ENCODE measurements around the gene PREX1. TPM values are rescaled to one million over a fixed set of nuclear protein-coding genes. Genes with fewer than 3 reads are reported as not detected.

Gene PREX1
- total RNA-seq, 1 donor from 2014 or later: 33.9 TPM

- intact Hi-C loops (cut with DNase I): no loop called here
- DNase-seq (ENCODE audit: low spot score) (no peak), ATAC-seq (no peak)
Measured at GRCh38 chr20:48732081-48732829, 95.5 kb downstream of the PREX1 start.

DNA sequence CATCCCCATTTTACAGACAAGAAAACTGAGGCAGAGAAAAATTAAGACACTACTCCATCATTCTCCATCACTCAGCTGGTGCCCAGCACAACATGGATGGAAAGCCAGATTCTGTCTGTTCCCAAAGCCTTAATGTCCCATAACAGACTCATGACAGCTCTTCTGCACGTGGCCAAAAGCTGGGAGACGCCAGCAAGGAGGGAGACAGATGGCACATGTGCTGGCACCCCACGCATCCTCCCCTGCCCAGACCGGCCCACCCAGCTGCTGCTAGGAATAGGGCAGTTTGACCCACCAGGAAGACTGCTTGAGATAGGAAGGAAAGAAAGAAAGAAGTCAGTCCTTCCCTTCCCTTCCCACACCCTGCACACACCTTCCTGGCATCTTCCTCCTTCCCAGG lies 96.3 kb downstream of the PREX1 start:
- ATAC-seq (no peak), DNase-seq (ENCODE audit: low spot score) (no peak)
- intact Hi-C loops (cut with DNase I): no loop called here

- no peak for ATAC-seq
- intact Hi-C loops (cut with DNase I): no loop called here
- no peak for DNase-seq (ENCODE audit: low spot score)
Measured at GRCh38 chr20:48730977-48731376, 96.8 kb downstream of the PREX1 start.

DNA sequence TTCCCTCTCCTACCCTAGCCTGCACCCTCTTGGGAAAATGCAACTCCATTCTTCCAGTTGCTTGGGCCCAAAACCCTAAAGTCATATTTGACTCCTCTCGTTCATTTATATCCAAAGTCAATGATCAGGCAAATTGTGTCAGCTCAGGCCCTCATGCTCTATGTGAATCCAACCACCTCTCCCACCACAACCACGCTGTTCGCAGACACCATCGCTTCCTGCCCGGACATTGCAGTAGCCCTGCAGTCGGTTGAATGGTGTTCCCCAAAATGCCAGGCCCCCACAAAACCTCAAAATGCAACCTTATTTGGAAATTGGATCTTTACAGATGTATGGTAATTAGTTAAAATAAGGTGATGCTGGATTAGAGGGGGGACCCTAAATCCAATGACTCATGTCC lies 98.3 kb downstream of the PREX1 start:
- ATAC-seq: no peak
- intact Hi-C loops (cut with DNase I): no loop called here
- DNase-seq (ENCODE audit: low spot score): no peak

DNA sequence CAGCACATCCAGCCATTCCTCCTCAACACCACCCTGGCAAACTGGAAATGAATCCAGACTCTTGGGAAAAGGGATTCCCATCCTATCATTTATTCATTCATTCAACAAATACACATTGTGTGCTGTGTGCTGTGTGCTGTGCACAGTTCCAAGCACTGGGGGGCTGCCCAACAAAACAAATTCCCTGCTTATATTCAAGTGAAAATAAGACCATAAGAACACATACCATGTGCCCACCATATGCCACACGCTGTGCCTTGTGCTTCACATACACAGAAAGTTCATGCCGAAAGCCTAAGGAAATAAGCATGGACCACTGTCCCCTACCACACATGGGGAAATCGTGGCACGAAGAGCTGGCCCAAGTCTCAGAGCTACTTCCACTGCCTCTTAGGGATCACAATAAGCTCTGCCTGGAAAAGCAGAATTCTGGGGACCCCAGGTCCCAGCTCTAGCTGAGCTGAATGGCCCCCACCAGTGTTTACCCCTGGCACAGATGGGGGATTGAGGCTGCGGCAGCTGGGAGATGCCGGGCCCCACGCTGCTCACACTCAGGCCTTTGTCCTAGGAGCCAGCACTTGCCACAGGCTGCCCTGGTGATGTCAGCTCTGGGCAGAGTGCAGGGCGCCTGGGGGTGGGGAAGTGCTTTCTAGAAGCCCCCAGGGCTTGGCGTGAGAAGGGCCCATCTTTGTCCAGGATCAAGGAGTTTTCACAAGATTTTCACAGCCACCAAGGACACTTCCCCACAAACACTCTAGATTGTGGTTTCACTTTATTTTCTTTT lies 99.6 kb downstream of the PREX1 start:
- peak; percentile 88 for ATAC-seq
- peak; percentile 80 for DNase-seq (ENCODE audit: low spot score)
- intact Hi-C loops (cut with DNase I): no loop called here

DNA sequence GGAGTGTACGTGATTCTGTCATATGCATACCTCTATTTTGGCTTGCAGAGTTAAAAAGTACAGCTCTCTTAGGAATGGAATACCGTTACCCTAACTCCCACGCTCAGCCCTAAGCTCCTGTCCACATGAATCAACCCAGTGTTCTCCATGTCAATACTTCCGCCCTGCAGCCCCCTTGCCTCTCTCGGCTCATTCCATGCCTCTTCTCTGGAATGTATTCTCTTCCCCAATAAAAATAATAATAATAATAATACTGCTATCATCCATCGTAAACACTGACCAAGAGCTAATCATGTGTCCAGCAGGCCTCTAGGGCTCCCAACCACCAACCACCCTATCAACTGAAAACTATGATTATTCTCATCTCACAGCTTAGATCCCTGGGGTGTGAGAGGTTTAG lies 100.6 kb downstream of the PREX1 start:
- ATAC-seq: no peak
- no peak for DNase-seq (ENCODE audit: low spot score)

DNA sequence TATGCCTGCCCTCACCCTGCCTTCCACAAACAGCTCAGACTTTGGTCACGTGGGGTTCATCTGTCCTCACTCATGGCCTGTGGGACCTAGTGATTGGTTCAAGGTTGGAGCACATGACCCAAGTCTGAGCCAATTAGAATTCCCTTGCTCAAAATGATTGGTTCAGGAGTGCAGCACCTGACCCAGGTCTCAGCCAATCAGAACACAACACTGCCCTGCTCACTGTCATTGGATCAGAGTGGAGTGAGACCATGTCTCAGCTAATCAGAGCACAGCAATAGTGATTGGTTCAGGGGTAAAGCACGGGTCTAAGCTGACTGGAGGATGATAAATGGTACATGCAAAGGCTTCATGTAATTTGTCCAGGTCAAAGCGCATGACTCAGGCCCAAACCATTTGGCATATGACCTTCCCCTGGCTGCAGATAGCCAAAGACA lies 102.2 kb downstream of the PREX1 start:
- DNase-seq (ENCODE audit: low spot score) (no peak), ATAC-seq (no peak)
- intact Hi-C loops (cut with DNase I): no loop called here

More for the DNA sequence above, 100.6 kb downstream of the PREX1 start:
- intact Hi-C loops (cut with DNase I): no loop called here

DNA sequence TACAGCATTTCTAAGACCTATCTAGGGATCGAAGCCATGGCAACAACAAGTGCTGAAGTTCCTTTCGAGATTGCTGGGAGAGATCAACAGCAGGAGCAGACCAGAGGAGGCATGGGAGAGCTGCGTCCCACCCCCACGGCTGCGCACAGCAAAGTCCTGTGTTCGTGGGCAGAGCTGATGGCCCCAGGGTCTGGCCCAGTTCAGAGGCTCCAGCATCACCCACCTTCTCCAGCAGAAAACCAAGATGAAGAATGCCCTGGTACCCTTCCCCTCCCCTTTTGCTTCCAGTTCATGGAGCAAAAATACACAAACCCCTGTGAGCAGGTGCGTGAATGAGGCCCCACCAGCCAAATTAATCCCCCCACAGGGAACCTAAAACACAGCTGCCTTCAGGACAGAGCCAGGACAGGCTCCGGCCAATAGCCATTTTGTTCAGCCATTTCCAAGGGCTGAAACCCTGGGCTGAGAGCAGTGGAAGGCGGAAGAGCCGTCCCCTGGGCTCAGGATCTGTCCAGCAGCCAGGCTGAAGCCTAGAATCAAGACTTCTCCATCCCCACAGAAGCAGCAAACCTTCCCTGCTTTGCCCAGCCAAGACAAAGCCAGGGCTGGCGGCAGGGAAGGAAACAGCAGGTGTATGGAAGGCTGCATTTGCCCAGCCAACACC lies 102.8 kb downstream of the PREX1 start:
- DNase-seq (ENCODE audit: low spot score) (no peak), ATAC-seq (no peak)
- intact Hi-C loops (cut with DNase I): no loop called here

GRCh38 chr20:48724382-48724781 lies 103.4 kb downstream of the PREX1 start:
- DNase-seq (ENCODE audit: low spot score) (no peak), ATAC-seq (no peak)
- intact Hi-C loops (cut with DNase I): no loop called here

DNA sequence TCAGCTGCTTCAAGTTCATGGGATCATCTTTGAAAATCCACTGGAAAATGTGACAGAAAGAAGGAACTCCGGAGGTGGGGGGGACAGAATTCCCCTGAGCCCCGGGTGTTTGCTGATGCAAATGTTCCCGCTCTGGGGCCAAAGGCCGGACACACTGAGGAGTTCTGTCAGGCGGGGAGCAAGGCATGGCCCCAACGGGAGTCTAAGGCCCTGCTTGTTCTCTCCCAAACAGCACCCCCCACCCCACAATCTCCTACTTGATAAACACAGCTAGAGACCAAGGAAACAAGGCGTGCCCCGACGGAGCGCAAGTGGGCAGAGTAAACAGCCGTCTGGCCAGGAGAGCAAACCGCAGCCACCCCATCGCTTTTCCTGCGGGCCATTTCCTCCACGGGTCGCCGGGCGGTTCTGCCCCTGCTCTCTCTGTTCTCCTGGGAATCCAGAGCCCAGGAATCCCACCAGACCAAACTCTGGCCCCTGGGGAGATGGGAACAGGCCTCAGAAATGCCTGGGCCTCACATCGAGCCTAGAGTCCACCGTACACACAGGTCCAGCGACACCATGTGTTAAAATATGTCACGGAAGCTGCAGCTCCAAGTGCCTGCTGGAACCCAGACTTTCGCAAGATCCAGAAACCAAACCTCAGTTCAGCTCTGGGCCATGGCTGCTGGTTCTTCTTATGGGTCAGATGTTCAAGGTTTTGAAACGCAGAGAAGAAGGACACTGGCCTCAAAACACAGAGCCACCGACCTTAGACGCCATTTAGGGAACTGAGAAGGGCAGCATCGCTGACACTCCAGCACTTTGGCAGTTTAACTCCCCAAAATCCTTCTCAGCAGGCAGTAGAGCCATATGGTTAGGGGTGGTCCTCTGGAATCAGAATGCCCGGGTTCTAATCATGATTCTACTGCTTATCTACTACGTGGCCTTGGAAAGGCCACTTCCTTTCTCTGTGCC lies 104.2 kb downstream of the PREX1 start:
- ATAC-seq (peak; percentile 57), DNase-seq (ENCODE audit: low spot score) (no peak)
- intact Hi-C loops (cut with DNase I): no loop called here

- ATAC-seq (peak; percentile 45), DNase-seq (ENCODE audit: low spot score) (no peak)
- intact Hi-C loops (cut with DNase I): no loop called here
Measured at GRCh38 chr20:48722737-48723191, 105.0 kb downstream of the PREX1 start.

DNA sequence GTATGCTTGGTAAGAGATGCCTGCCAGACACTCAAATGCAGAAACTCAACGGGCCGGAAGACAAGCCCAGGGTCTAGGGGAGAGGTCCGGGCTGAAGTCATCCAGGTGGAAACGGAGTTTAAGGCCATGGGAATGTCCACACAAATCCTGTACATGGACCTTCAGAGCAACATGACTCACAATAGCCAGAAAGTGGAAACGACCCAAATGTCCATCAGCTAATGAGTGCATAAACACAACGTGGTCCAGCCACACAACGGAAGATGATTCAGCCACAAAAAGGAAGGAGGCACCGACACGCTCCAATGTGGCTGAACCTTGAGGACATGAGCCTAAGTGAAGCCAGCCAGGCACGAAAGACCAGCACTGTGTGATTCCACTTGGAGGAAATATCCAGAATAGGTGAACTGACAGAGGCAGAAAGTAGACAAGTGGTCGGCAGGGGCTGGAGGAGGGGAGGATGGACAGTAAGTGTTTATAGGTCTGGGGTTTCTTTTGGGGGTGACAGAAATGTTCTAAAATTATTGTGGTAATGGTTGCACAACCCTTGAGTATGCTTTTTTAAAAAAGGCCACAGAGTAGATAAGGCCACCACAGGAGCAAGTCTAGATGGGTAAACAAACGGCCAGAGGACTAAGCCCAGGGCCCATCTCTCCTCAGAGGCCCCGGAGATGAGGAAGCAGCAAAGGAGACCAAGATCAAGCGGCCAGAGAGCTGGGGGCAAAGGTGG lies 105.6 kb downstream of the PREX1 start:
- no peak for DNase-seq (ENCODE audit: low spot score)
- intact Hi-C loops (cut with DNase I): no loop called here

GRCh38 chr20:48721324-48722001 lies 106.3 kb downstream of the PREX1 start:
- no peak for ATAC-seq
- intact Hi-C loops (cut with DNase I): no loop called here
- no peak for DNase-seq (ENCODE audit: low spot score)

More for the DNA sequence above, 105.6 kb downstream of the PREX1 start:
- peak; percentile 34 for ATAC-seq

DNA sequence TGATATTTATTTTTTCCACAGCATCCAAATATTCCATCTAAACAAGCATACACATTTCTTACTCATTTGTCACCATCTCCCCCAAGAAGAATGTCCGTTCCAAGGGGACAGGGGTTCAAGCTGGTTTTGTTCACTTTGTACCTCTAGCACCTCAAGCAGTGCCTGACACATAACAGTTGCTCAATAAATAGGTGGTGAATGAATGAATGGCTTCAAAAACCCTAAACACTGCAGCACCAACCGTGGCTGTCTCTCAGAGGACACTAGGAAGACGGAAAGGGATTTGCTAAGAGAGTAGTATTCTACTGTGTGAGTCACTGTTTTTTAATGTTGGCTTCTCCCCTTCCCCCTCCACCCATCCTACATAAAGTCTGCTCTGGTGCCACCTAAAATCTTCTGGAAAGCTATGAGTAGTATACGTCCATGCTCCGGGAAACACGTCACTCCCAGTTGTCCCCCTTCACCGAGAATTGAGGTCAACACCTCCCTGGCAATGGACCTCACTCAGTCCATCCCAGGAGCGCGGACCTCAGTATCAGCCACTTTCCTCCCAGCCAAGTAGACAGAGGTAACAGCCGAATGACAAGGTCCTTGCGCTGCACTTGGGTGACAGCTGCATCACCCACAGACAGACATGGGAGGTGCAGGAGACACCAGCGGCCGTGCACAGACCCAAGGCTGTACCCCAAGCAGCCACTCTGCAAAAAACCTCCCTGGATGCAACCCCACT lies 107.4 kb downstream of the PREX1 start:
- intact Hi-C loops (cut with DNase I): no loop called here
- ATAC-seq (no peak), DNase-seq (ENCODE audit: low spot score) (no peak)

DNA sequence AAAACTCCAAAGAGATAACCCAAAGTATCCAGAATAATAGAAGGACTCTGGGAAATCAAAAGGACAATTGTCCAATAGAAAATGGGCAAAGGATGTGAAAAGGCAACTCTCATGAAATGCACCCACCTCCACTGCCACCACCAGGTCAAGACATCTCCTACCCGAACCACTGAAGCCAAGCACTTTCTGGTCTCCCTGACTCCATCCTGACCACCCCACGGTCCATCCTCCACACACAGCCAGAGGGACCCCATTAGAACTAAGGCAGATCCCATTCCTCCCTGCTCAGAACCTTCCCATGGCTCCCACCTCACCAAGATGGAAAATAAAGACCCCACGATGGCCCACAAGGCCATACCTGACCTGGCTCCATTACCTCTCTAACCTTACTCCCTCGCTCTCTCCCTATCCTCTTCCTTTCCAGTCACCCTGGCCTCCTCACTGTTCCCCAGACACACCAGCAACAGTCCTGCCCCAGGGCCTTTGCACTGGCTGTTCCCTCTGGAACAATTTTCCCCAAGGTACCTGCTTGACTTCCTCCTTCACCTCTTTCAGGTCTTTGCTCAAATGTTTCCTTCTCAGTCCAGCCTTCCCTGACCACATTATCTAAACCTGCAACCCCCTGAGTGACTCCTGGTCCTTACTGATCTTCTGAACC lies 108.1 kb downstream of the PREX1 start:
- intact Hi-C loops (cut with DNase I): no loop called here
- DNase-seq (ENCODE audit: low spot score) (no peak), ATAC-seq (no peak)

- DNase-seq (ENCODE audit: low spot score): no peak
- no peak for ATAC-seq
- intact Hi-C loops (cut with DNase I): no loop called here
Measured at GRCh38 chr20:48718786-48719578, 108.8 kb downstream of the PREX1 start.
